ENCODE data around the gene ACTG1.

The ACTG1 gene

DNA sequence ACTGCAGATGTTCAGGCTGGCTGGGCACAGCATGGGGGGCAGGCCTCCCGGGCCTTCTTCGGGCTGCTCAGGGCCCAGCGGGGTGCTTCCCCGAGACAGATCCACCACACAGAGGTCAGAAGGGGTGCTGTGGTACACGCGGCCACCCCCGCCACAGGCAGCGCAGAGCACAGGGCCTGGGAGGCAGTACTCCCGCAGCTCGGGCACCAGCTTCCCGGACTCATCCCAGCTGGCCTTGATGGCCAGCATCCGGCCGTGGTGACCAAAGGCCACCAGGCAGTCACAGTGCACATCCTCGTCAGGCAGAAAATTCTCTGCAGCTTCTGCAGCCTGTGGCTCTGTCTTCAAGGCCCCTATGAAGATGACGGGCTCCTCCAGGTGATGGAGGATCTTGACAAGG is 37.7 kb upstream of the ACTG1 start:
- no peak for TF ChIP-seq CTCF (IDR thresholded peaks at IDR 0.05; ENCODE audit: control insufficient read depth, extremely low read depth, insufficient read depth)
- no peak for DNase-seq (ENCODE audit: low read depth)
- H3K4me3 ChIP-seq (ENCODE audit: low read depth, low read length) = no peak overlapping the region

GRCh38 chr17:81549826-81550225 is 37.2 kb upstream of the ACTG1 start:
- TF ChIP-seq CTCF (IDR thresholded peaks at IDR 0.05; ENCODE audit: control insufficient read depth, extremely low read depth, insufficient read depth) = no peak
- DNase-seq (ENCODE audit: low read depth) = no peak
- H3K4me3 ChIP-seq (ENCODE audit: low read depth, low read length) = no peak overlapping the region

- no peak overlapping the region for H3K4me3 ChIP-seq (ENCODE audit: low read depth, low read length)
- TF ChIP-seq CTCF (IDR thresholded peaks at IDR 0.05; ENCODE audit: control insufficient read depth, extremely low read depth, insufficient read depth) = no peak
- no peak for DNase-seq (ENCODE audit: low read depth)
These were observed 36.5 kb upstream of the ACTG1 start for GRCh38 chr17:81549031-81549557.

GRCh38 chr17:81547614-81547982 is 35.0 kb upstream of the ACTG1 start:
- H3K4me3 ChIP-seq (ENCODE audit: low read depth, low read length) = no peak overlapping the region
- no peak for TF ChIP-seq CTCF (IDR thresholded peaks at IDR 0.05; ENCODE audit: control insufficient read depth, extremely low read depth, insufficient read depth)
- DNase-seq (ENCODE audit: low read depth) = no peak

DNA sequence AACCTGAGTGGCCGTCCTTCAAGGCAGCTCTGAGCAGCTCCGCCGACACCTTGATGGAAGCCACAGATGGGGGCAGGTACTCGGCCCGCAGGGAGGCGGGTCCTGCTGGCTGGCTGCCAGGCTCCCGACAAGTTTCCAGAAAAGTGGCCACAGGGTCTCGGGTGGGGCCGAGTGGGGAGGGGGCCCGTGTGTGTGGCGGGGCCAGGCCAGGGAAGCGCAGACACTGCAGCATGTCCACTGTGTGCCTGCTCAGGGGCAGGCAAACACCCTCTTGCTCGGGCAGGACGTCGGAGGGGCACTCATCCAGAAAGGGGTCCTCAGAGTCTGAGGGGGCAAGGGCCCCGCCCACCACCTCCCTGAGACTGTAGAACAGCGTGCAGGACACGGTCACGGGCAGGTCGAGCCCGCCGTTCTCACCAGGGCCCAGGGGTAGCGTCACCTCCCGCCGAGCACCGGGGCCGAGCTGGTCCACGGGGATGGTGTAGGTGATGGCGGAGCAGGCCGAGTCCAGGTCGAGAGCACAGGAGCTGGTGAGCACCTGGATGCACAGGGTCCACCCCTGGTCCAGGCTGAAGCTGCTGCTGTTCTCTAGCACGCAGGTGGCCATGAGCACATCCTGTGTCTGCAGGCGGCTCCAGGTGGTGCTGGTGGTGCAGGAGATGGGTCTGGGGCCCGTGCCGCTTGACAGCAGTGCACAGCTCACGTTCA is 34.5 kb upstream of the ACTG1 start:
- no peak overlapping the region for H3K4me3 ChIP-seq (ENCODE audit: low read depth, low read length)
- no peak for DNase-seq (ENCODE audit: low read depth)
- no peak for TF ChIP-seq CTCF (IDR thresholded peaks at IDR 0.05; ENCODE audit: control insufficient read depth, extremely low read depth, insufficient read depth)

GRCh38 chr17:81545160-81545949 is 32.8 kb upstream of the ACTG1 start:
- no peak for DNase-seq (ENCODE audit: low read depth)
- no peak for TF ChIP-seq CTCF (IDR thresholded peaks at IDR 0.05; ENCODE audit: control insufficient read depth, extremely low read depth, insufficient read depth)
- no peak overlapping the region for H3K4me3 ChIP-seq (ENCODE audit: low read depth, low read length)
